NCI-H748 (cell line): Measurements from ENCODE around the gene HBB.
"Not testable (repeated sequence)": the region's sequence is repeated elsewhere in the genome, so short reads cannot be mapped to it uniquely, and the experiment has no call there.

Source experiments
- DNase-seq: peaks from one replicate; lab custom pipeline; 2025; ENCODE audit not compliant: unreplicated experiment; lab: John Stamatoyannopoulos, UW

The HBB gene

DNA sequence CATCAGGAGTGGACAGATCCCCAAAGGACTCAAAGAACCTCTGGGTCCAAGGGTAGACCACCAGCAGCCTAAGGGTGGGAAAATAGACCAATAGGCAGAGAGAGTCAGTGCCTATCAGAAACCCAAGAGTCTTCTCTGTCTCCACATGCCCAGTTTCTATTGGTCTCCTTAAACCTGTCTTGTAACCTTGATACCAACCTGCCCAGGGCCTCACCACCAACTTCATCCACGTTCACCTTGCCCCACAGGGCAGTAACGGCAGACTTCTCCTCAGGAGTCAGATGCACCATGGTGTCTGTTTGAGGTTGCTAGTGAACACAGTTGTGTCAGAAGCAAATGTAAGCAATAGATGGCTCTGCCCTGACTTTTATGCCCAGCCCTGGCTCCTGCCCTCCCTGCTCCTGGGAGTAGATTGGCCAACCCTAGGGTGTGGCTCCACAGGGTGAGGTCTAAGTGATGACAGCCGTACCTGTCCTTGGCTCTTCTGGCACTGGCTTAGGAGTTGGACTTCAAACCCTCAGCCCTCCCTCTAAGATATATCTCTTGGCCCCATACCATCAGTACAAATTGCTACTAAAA is at the start of gene HBB:
Gene HBB (minus strand): TSS at position 340 of the 579 bp plus-strand sequence. CDS start 50 bp downstream, at position 290.
- DNase-seq = no peak

DNA sequence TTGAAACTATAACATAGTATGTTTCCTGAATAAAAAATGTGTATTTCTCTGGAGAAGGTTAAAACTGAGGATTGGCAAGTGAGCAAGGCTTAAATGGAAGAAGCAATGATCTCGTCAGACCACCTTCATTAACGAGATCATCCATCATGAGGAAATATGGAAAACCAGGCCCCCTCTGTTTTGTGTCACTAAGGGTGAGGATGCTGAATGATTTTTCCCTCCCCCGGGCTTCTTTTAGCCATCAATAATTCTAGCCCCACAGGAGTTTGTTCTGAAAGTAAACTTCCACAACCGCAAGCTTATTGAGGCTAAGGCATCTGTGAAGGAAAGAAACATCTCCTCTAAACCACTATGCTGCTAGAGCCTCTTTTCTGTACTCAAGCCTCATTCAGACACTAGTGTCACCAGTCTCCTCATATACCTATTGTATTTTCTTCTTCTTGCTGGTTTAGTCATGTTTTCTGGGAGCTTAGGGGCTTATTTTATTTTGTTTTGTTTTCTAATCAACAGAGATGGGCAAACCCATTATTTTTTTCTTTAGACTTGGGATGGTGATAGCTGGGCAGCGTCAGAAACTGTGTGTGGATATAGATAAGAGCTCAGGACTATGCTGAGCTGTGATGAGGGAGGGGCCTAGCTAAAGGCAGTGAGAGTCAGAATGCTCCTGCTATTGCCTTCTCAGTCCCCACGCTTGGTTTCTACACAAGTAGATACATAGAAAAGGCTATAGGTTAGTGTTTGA is 48.7 kb upstream of the HBB start:
- no peak for DNase-seq

DNA sequence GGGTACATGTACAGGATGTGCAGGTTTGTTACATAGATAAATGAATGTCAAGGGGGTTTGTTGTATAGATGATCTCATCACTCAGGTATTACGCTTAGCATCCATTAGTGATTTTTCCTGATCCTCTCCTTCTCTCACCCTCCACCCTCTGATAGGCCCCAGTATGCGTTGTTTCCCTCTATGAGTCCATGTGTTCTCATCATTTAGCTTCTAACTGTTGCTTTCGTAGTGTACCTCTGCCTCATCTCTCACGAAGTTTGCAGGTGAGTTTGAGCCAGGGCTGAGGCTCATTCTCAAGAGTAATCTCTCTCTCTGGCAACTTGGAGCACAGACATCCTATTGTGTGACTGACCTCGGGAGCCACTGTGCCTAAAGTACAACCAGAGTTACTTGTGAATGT is 47.5 kb upstream of the HBB start:
- DNase-seq = no peak

DNA sequence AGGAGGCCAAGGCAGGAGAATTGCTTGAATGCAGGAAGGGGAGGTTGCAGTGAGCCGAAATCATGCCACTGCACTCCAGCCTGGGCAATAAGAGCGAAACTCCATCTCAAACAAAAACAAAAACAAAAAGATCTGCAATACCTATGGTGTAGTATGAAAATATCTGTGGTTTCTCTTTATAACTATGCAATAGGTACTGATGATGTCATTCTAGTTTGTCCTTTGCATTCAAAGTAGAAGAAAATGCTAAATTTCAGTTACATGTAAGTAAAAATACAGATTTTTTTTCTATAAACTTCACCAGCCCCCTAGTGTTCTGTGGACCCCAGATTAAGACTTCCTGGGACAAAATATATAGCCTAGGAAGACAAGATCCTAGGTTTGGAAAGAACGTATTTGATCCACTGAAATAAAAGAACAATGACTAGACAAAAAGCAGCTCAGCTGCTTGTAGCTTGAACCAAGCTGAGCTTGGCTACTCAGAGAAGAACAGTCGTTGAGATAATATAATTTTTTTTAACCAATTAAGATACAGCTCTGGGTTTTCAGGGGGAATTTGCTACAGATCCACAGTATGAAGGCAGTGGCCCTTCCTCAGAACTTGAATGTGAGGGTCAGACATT is 45.6 kb upstream of the HBB start:
- no peak for DNase-seq

DNA sequence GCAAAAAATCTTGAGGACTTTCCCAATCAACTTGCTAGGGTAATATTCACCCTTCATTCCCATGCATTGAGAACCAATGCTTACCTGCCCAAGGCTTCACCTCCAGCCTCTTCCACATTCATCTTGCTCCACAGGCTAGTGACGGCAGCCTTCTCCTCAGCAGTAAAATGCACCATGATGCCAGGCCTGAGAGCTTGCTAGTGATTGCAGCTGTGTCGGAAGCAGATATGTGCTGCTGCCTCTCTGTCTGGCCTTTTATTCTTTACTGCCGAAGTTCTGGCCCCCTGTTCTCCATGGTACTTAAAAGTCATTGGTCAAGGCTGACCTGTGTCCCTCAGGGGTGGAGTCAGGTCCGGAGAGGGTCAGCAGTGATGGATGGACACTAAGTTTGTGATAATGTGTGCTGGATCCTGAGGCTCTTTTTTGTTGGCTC is 42.9 kb upstream of the HBB start, which contains the start of gene HBE1:
Gene HBE1 (minus strand): TSS at position 231 of the 433 bp plus-strand sequence. CDS start 55 bp downstream, at position 176.
- no peak for DNase-seq

DNA sequence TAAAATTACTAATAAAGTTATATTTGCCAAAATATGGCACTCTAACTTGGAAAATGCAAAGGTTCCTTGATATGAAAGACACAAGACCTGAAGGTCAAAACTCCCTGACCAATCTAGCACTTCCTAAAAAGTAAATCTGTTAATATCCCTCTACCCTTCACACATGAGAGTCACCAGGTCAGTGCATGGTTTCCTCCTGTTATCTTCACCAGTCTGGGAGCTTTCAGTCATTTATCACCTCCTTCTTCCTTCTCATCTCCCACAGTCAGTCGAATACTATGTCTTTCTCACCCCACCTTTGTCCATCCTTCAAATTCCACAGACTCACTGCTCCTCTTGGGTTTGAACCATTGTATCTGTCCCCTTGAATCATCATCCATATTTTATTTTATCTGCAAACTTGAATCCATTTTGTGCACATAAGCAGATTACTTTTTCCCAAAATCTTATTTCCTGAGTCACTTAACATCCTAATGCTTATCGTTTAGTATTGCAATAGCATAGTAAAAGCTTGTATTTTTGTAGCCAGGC is 40.2 kb upstream of the HBB start:
- DNase-seq = no peak

DNA sequence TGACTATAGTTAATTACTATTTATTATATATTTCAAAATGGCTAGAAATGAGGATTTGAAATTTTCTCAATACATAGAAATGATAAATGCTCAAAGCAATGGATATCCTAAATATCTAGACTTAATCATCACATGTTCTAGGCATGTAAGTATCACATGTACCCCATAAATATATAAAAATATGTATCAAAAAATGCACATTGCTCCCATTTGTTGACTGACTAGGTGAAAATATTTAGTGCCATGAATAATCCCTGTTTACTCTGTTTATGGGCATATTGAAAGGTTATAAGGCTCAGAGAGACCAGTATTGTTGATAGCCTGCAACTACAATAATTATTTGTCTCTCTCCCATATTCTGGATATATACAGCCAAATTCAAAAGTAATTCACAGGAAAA is 39.7 kb upstream of the HBB start:
- no peak for DNase-seq

DNA sequence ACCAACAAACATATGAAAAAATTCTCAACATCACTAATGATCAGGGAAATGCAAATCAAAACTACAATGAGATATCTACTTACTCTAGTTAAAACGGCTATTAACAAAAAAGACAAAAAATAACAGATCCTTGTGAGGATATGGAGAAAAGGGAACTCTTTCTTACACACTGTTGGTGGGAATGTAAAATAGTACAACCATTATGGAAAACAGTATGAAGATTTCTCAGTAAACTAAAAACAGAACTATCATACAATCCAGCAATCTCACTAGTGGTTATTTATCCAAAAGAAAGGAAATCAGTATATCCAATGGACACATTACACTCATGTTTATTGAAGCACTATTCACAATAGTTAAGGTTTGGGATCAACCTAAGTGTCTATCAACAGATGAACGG is 39.0 kb upstream of the HBB start:
- no peak for DNase-seq

DNA sequence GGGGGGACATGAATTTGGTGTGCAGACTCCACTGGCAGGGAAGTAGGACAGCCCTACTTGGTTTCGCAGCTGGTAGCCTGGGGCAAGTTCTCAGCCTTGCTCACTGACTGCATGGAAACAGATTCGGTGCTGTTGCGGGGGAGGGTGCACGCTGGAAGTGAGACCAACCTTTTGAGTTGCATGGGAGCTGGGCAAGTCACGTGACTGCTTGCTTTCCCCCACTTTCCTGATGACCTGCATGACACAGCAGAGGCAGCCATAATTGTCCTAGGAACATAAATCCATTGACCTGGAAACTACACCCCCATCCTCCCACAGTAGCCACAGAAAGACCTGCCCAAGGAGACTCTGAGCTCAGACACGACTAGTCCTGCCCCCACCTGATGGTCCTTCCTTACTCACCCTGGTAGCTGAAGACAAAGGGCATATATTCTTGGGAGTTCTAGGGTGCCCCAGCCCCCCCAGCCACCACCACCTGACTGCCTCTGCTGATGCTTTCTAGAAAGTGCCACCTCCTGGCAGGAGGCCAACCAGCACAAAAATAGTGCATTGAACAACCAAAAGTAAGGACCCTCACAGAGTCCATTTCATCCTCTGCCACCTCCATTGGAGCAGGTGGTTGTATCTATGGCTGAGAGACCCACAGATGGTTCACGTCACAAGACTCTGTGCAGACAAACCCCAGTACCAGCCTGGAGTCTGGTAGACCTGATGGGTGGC is 31.8 kb upstream of the HBB start:
- no peak for DNase-seq

DNA sequence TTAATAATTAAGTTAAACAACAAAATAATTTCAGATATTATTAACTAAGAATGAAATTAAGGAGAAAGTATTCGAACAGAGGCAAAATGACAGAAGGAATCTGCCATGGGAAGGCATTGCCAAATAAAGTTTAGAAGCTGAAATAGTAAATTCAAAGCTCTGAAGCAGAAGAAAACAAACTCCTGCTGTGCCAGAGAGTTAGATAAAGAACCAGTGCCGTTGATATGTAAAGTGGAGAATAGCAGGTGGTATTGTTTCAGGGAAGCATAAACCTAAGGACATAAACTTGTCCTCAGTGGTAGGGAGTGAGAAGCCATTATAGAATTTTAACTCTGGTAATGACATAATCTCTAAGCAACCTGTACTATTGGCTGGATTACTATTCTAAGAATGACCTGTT is 30.4 kb upstream of the HBB start:
- DNase-seq = no peak

DNA sequence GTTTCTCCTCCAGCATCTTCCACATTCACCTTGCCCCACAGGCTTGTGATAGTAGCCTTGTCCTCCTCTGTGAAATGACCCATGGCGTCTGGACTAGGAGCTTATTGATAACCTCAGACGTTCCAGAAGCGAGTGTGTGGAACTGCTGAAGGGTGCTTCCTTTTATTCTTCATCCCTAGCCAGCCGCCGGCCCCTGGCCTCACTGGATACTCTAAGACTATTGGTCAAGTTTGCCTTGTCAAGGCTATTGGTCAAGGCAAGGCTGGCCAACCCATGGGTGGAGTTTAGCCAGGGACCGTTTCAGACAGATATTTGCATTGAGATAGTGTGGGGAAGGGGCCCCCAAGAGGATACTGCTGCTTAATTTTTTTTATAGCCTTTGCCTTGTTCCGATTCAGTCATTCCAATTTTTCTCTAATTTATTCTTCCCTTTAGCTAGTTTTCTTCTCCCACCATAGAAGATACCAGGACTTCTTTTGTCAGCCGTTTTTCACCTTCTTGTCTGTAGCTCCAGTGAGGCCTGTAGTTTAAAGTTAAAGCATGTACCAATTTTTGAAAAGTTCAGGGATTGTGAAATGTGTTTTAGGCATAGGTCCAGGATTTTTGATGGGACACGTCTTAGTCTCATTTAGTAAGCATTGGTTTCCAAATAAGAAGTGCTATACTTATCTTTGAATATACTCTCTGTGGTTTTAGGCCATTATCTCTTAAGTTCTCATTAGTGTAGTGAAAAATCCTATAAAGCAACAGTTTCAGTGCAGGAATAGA is 28.0 kb upstream of the HBB start, which contains the start of gene HBG2:
Gene HBG2 (minus strand): TSS at position 136 of the 768 bp plus-strand sequence. CDS start 53 bp downstream, at position 83.
- not testable (repeated sequence) for DNase-seq

DNA sequence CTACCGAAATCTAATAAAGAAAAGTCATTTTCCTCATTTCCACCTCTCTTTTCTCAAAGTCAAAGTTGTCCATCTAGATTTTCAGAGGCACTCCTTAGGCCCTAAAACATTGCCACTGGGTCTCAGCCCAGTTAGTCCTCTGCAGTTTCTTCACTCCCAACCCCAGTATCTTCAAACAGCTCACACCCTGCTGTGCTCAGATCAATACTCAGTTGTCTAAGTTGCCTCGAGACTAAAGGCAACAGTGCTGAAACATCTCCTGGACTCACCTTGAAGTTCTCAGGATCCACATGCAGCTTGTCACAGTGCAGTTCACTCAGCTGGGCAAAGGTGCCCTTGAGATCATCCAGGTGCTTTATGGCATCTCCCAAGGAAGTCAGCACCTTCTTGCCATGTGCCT is 27.2 kb upstream of the HBB start:
- DNase-seq = not testable (repeated sequence)

DNA sequence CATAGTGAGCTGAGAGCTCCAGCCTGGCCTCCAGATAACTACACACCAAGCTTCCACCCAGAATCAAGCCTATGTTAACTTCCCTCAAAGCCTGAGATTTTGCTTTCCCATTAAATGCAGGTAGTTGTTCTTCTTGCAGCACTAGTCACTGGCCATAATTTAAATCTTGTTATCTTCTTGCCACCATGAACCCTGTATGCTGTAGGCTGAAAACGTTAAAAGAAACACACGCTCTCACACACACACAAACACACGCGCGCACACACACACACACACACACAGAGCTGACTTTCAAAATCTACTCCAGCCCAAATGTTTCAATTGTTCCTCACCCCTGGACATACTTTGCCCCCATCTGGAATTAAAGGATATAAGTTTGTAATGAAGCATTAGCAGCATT is 26.6 kb upstream of the HBB start:
- not testable (repeated sequence) for DNase-seq

DNA sequence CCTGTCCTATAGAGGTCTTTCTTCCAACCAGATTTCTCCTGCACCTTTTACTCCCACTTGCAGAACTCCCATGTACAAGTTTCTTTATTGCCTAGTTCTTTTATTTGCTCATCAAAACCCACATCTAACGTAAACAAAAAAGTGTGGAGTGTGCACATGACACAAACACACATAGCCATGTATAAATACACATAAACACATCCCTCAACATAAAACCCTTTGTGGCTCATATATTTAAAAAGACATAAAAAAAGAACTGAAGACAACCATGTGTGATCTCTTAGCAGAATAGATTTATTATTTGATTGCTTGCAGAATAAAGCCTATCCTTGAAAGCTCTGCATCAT is 26.0 kb upstream of the HBB start:
- no peak for DNase-seq

DNA sequence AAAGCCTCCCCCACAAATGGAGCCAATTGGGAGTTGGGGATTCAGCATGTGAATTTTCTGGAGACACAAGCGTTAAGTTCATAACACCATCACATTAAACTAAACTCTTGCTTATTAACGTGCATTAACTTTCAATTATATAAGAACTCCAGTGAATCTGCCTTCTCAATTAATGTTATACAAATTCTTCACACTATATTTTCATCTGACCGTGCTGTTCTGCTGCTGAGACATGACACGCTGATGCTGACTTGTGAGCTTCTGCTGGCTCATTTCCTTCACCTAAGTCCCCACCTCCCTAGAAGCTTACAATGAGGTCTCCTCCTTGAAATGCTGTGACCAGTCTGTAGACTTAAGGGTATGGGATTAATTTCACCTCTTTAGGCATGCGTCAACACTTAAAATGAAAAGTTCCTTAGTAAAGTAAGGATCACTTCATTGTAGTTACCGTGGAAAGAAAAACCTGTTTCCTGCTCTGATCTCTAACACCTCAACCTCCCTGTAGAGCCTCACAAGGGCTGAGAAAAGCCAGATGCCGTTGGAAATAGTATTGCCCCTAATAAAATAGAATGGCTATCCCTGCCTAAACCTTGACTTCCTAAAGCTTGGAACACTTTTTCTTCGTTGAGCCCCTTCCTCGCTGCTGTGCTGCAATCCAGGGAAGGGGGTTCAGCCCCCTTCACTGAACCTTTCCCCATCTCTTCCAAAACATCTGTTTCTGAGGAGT is 25.5 kb upstream of the HBB start:
- no peak for DNase-seq

DNA sequence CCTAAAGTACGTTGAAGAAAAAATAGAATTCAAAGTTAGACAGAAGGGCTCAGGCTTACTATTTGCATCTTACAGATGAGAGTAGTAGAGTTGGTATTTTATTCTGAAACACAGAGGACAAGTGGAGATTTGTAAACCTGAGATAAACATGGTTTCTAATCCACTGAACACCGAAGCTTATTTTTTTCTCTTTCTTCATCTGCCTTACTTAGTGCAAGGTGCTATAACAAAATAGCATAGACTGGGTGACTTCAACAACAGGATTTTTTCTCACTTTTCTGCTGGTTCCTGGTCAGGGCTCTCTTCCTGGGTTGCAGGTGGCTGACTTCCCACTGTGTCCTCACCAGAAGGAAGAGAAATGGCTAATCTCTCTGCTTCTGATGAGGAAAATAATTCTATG is 24.9 kb upstream of the HBB start:
- no peak for DNase-seq

DNA sequence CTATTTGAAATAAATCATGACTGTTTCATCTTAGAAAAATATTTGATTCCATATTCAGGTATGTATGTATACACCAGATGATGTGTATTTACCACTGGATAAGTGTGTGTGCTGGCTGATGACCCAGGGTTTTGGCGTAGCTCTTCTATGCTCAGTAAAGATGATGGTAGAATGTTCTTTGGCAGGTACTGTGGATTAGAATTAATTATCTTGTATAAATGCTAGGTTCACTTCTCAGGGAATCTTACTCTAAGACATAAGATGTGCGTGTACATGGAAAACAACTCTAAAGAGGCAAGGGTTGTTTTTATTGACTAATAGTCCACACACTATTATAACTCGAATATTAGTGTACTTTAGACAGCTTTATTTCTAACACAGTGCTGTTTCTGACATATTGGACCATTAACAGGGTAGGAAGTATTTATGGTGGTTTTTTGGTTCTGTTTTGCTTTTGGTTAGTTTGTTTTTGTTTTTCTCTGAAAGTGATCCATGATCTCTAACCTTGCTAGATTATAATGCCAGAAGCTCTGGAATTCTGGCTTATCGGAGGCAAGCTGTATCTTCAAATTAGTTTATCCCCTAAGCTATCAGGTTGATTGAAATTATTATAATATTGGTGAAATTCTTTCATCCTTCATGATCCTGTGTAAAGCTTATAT is 23.8 kb upstream of the HBB start:
- DNase-seq = no peak

DNA sequence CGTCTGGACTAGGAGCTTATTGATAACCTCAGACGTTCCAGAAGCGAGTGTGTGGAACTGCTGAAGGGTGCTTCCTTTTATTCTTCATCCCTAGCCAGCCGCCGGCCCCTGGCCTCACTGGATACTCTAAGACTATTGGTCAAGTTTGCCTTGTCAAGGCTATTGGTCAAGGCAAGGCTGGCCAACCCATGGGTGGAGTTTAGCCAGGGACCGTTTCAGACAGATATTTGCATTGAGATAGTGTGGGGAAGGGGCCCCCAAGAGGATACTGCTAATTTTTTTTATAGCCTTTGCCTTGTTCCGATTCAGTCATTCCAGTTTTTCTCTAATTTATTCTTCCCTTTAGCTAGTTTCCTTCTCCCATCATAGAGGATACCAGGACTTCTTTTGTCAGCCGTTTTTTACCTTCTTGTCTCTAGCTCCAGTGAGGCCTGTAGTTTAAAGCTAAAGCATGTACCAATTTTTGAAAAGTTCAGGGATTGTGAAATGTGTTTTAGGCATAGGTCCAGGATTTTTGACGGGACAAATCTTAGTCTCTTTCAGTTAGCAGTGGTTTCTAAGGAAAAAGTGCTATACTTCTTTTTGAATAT is 23.0 kb upstream of the HBB start, which contains the start of gene HBG1:
Gene HBG1 (minus strand): TSS at position 51 of the 590 bp plus-strand sequence. CDS start 53 bp downstream, outside the sequence.
- not testable (repeated sequence) for DNase-seq

DNA sequence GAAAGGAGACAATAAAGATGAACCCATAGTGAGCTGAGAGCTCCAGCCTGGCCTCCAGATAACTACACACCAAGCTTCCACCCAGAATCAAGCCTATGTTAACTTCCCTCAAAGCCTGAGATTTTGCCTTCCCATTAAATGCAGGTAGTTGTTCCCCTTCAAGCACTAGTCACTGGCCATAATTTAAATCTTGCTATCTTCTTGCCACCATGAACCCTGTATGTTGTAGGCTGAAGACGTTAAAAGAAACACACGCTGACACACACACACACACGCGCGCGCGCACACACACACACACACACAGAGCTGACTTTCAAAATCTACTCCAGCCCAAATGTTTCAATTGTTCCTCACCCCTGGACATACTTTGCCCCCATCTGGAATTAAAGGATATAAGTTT is 21.6 kb upstream of the HBB start:
- not testable (repeated sequence) for DNase-seq
